ENCODE measurements around the gene ATP8A2.

The ATP8A2 gene

GRCh38 chr13:26011996-26012821 is 640.4 kb downstream of the ATP8A2 start:
- no peak for TF ChIP-seq CTCF (IDR thresholded peaks at IDR 0.05; ENCODE audit: low read depth, low read length)
- DNase-seq (ENCODE audit: extremely low read depth, low read depth), result no peak

DNA sequence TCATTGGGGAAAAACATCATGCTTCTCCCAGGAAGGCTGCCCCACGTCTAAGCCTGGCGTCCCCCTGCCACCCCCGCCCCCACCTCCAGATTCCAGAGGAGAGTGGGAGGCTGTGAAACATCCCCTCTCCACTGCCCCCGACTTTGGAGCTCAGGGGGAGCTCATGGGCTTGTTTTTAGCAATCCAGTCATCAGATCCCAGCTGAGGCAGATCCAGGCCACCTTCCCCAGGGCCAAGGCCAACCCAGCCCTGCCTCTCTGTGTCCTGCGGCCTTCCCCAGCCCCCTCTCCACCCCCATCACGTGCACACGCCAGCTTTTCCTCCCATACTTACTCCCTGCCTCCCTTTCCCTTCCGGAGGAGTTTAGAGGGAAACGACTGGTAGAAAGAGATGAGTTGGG is 641.2 kb downstream of the ATP8A2 start:
- no peak for DNase-seq (ENCODE audit: extremely low read depth, low read depth)
- TF ChIP-seq CTCF (IDR thresholded peaks at IDR 0.05; ENCODE audit: low read depth, low read length), result no peak

- no peak for TF ChIP-seq CTCF (IDR thresholded peaks at IDR 0.05; ENCODE audit: low read depth, low read length)
- DNase-seq (ENCODE audit: extremely low read depth, low read depth), result no peak
These were observed 643.7 kb downstream of the ATP8A2 start for GRCh38 chr13:26015271-26016125.

- DNase-seq (ENCODE audit: extremely low read depth, low read depth), result no peak
These were observed 644.4 kb downstream of the ATP8A2 start for GRCh38 chr13:26016189-26016588.

DNA sequence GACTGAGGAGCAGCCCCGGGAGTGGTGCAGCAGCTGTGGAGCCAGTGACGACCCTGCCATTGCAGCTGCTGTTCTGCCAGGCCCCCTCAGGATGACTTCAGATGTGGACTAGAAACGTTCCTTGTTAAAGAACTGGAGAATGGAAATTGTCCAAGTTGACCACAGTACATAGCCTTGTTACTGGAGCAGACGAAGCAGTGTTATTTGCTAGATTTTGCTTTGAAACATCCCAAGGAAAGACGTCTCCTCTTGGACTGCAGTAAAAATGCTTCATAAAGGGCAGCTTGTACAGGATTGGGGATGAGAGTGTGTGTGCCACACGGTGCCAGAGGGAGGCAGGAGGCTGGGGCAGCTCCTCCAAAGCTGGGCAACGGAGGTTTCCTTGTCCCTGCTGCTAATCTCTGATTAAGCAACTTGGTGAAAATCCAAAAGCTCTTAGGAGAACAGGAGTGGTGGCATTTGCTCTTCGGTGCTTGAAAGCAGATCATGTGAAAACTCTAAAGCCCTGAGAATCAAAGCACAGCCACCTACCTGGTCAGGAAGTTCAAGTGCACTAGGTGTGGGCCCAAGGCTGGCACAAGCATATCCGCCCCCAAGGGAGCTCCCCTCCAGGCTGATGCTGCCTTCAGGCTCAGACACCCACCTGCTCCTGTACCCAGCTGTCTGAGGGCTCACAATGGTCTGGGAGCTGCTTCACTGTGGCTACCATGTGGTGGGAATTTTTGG is 645.6 kb downstream of the ATP8A2 start:
- TF ChIP-seq CTCF (IDR thresholded peaks at IDR 0.05; ENCODE audit: low read depth, low read length), result no peak
- no peak for DNase-seq (ENCODE audit: extremely low read depth, low read depth)

More at GRCh38 chr13:26016189-26016588, 644.4 kb downstream of the ATP8A2 start:
- TF ChIP-seq CTCF (IDR thresholded peaks at IDR 0.05; ENCODE audit: low read depth, low read length), result no peak

DNA sequence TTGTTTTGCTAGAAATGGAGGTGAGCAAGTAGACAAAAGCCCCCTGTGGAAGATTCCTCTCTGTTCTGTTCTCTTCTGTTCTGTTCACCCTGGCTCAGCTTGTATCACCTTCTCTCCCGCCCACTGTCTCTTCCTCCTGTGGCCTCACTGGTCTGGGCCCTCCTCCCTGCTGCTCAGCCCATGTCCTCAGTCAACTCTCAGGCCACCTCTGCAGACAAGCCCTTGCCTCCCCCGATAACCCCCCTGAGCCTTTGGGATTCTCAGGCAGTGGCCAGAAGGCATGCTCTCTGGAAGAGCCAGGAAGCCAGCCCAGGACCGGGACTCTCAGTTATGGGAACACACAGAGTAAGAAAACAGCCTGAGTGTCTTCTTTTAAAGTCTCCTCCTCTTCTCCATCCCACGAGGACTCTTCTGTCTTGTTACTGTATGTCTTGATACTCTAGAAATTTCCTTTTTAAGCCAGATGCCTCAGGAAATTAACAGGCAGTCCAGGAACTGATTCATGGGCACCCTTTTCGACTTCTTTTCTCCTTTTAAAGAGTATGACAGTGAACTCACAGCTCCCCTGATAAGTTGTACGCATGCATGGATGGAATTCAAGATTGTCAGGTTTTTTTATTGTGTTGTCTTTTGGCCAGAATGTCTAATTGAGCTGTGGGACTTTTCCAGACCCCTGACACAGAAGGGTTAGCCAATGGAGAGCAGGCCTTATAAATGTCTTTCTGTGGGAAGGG is 646.3 kb downstream of the ATP8A2 start:
- DNase-seq (ENCODE audit: extremely low read depth, low read depth), result no peak
- TF ChIP-seq CTCF (IDR thresholded peaks at IDR 0.05; ENCODE audit: low read depth, low read length), result no peak
